Keratinocyte (primary cell): ENCODE data around the gene LEFTY1. TPM values are rescaled to one million over a fixed set of nuclear protein-coding genes. Genes with fewer than 3 reads are reported as not detected.
A peak's percentile ranks its signal among the peaks of the same experiment; 100 is the strongest.

Source experiments
- DNase-seq: peaks from one replicate; pipeline ENCODE4 v3.0.0-alpha.2; 2011; ENCODE audit warnings: low read depth, missing footprints, low spot score
- FAIRE-seq: peaks from 2 replicates; lab custom pipeline; 2011; peaks lifted over from hg19 to GRCh38; lab: Jason Lieb, UNC
- H2AFZ ChIP-seq: 2 replicates; pipeline ENCODE4 v1.6.0; 2012; ENCODE audit warnings: low read length, control low read depth, inconsistent platforms; ENCODE audit not compliant: control insufficient read depth
- H3K27ac ChIP-seq: 2 replicates; pipeline ENCODE4 v1.5.1; 2011; ENCODE audit warnings: low read length; ENCODE audit not compliant: control insufficient read depth, insufficient read depth
- H3K27me3 ChIP-seq: 3 replicates; pipeline ENCODE4 v1.6.0; 2011; ENCODE audit warnings: low read length; ENCODE audit not compliant: control insufficient read depth, insufficient read depth; ENCODE audit errors: extremely low read depth
- H3K36me3 ChIP-seq, 2 experiments: 2 replicates in 1 of 2; 3 replicates in 1 of 2; pipeline ENCODE4 v1.5.1; 2011; ENCODE audit warnings: low read length in 2 of 2, mild to moderate bottlenecking in 1 of 2; ENCODE audit not compliant: control insufficient read depth in 2 of 2, insufficient read depth in 2 of 2; ENCODE audit errors: extremely low read depth in 1 of 2
- H3K4me1 ChIP-seq: 3 replicates; pipeline ENCODE4 v1.5.1; 2011; ENCODE audit warnings: low read length; ENCODE audit not compliant: control insufficient read depth, insufficient read depth; ENCODE audit errors: extremely low read depth
- H3K4me2 ChIP-seq: 3 replicates; pipeline ENCODE4 v1.6.0; 2011; ENCODE audit warnings: low read depth, low read length; ENCODE audit not compliant: control insufficient read depth, insufficient read depth; ENCODE audit errors: extremely low read depth
- H3K4me3 ChIP-seq, 3 experiments: fragments of 200-600 bp in 1 of 3; sonication (generic) in 1 of 3; 2 replicates in 2 of 3; 3 replicates in 1 of 3; pipeline ENCODE4 v1.5.1; 2011 to 2016; ENCODE audit warnings: low read length in 3 of 3, mild to moderate bottlenecking in 3 of 3, control low read depth in 2 of 3, inconsistent platforms in 1 of 3, low read depth in 1 of 3, mixed read lengths in 1 of 3, mixed run types in 1 of 3, moderate library complexity in 1 of 3; ENCODE audit not compliant: control insufficient read depth in 2 of 3, insufficient read depth in 2 of 3; ENCODE audit errors: extremely low read depth in 1 of 3
- H3K79me2 ChIP-seq: 2 replicates; pipeline ENCODE4 v1.6.0; 2012; ENCODE audit warnings: low read length; ENCODE audit not compliant: control insufficient read depth, insufficient read depth
- H3K9ac ChIP-seq: 3 replicates; pipeline ENCODE4 v1.6.0; 2011; ENCODE audit warnings: low read length; ENCODE audit not compliant: control insufficient read depth, insufficient read depth; ENCODE audit errors: extremely low read depth
- H3K9me1 ChIP-seq: 3 replicates; pipeline ENCODE4 v1.6.0; 2011; ENCODE audit warnings: low read length; ENCODE audit not compliant: control insufficient read depth, insufficient read depth; ENCODE audit errors: extremely low read depth
- H3K9me3 ChIP-seq: 2 replicates; pipeline ENCODE4 v1.5.1; 2012; ENCODE audit warnings: low read depth, low read length; ENCODE audit not compliant: control insufficient read depth
- H4K20me1 ChIP-seq: 3 replicates; pipeline ENCODE4 v1.6.0; 2011; ENCODE audit warnings: low read length; ENCODE audit not compliant: control insufficient read depth, insufficient read depth; ENCODE audit errors: extremely low read depth
- EZH2 ChIP-seq: IDR thresholded peaks from one replicate; pipeline ENCODE4 v1.6.1; 2012; ENCODE audit warnings: inconsistent platforms, mild to moderate bottlenecking, low read length, moderate library complexity
- dilution Hi-C: fragments of 300-500 bp; cut with MboI; formaldehyde crosslinking; loops from one replicate; pipeline ENCODE4 v1.7.0; 2020; ENCODE audit warnings: low sequenced_read_pairs; ENCODE audit not compliant: extremely low pct_ligation_motif_present
- polyA plus RNA-seq, 5 experiments: library from polyadenylated mRNA; depleted of rRNA in 3 of 5; stranded (reverse) in 3 of 5; stranded (forward) in 1 of 5; unstranded in 1 of 5; fragments of >200 nt; gene quantifications; 1 replicate in 1 of 5; 2 replicates in 3 of 5; 3 replicates in 1 of 5; pipeline versions ENCODE4 v1.2.1 to v1.2.3, GENCODE V29; 2011 to 2012; ENCODE audit warnings: missing spikeins in 2 of 5, low read depth in 1 of 5, low replicate concordance in 1 of 5
- TF ChIP-seq, protein P1 (sequence below), 3 experiments: IDR thresholded peaks in 1 of 3; conservative IDR thresholded peaks in 1 of 3; optimal IDR thresholded peaks in 1 of 3; 2 replicates in 2 of 3; 3 replicates in 1 of 3; pipeline versions ENCODE3 to v1.5.1; 2011; ENCODE audit warnings: low read length in 3 of 3, mild to moderate bottlenecking in 3 of 3, moderate library complexity in 2 of 3, control low read depth in 1 of 3, inconsistent platforms in 1 of 3; ENCODE audit not compliant: insufficient read depth in 2 of 3; ENCODE audit errors: extremely low read depth in 1 of 3

Gene LEFTY1
- polyA plus RNA-seq, 1 donor (not counting 4 experiments of a cell fraction or from before 2014, with no cell fraction given), result not detected

DNA sequence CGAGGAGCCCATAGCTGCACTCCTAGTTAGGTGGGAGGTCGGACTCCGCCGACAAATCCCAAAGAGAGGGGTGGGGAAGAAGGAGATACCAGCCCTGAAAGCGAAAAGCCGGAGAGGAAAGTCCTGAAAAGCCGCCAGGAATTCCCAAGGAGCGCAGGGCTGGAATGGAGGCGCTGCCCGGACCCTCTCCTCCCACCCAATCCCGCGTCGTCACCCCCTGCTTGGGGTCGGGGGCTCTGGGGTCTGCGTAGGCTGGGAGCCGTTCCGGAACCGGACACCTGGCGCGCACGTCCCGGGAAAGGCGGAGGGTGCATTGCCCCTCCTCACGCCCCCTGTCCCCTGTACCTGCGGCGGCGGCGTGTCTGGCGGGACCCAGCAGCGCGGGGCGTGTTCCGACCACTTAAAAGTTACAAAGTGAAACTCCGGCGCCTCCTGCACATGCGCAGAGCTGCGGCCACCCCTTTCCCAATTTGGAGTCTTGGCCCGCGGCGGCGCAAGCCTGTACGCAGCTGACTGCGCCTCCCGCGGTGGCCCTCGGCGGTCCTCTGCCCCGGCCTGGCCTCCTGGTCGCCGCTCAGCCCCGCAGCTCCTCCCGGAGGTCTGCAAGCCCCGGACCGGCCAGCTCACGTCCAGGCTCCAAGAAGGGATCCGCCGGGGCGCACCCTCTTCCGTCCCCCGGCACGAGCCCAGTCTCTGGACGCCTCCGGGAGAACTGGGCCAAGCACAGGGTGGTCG, 6.8 kb downstream of the LEFTY1 start, which contains the start of gene TMEM63A:
TSS of gene TMEM63A (minus strand) at position 422 of the 735 bp plus-strand sequence. CDS start 4,800 bp downstream, outside the sequence.
- H3K9ac ChIP-seq, result peak within 1 kb of the TSS; percentile 75
- peaks cover 14% of the 10 kb centered on the region for H4K20me1 ChIP-seq
- peaks cover 18% of the 10 kb centered on the region for H3K4me1 ChIP-seq
- H3K9me3 ChIP-seq, result no peaks in the 10 kb centered on the region
- FAIRE-seq (no peak), DNase-seq (peak; percentile 40)
- TF ChIP-seq EZH2, result no peak
- TF ChIP-seq, protein P1, sequence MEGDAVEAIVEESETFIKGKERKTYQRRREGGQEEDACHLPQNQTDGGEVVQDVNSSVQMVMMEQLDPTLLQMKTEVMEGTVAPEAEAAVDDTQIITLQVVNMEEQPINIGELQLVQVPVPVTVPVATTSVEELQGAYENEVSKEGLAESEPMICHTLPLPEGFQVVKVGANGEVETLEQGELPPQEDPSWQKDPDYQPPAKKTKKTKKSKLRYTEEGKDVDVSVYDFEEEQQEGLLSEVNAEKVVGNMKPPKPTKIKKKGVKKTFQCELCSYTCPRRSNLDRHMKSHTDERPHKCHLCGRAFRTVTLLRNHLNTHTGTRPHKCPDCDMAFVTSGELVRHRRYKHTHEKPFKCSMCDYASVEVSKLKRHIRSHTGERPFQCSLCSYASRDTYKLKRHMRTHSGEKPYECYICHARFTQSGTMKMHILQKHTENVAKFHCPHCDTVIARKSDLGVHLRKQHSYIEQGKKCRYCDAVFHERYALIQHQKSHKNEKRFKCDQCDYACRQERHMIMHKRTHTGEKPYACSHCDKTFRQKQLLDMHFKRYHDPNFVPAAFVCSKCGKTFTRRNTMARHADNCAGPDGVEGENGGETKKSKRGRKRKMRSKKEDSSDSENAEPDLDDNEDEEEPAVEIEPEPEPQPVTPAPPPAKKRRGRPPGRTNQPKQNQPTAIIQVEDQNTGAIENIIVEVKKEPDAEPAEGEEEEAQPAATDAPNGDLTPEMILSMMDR (optimal IDR thresholded peaks at IDR 0.05 in 1 of 3, IDR thresholded peaks at IDR 0.05 in 1 of 3, conservative IDR thresholded peaks at IDR 0.05 in 1 of 3; ENCODE audit: extremely low read depth in 1 of 3, insufficient read depth in 2 of 3, low read length in 3 of 3), result peak in 2 of 3 experiments; percentile 37 to 44
- dilution Hi-C loops, result no loop called here
- H3K9me1 ChIP-seq, result no peaks in the 10 kb centered on the region
- H3K4me2 ChIP-seq, result peak within 1 kb of the TSS; percentile 88
- H2AFZ ChIP-seq, result peak within 1 kb of the TSS; percentile 86
- H3K27ac ChIP-seq, result peak within 1 kb of the TSS; percentile 40
- H3K27me3 ChIP-seq, result no peaks in the 10 kb centered on the region
- peak within 1 kb of the TSS; percentile 73 to 80 (median 78) for H3K4me3 ChIP-seq
- peaks cover 1 to 4% of the 10 kb centered on the region in 2 experiments for H3K36me3 ChIP-seq
- peaks cover 7% of the 10 kb centered on the region for H3K79me2 ChIP-seq

GRCh38 chr1:225881081-225881958, 7.6 kb downstream of the LEFTY1 start:
- DNase-seq (no peak), FAIRE-seq (no peak)
- H3K4me1 ChIP-seq, result peaks cover 18% of the 10 kb centered on the region
- H3K27ac ChIP-seq, result peak overlapping the region; percentile 33
- peak overlapping the region; percentile 75 for H3K9ac ChIP-seq
- peaks cover 17% of the 10 kb centered on the region for H4K20me1 ChIP-seq
- H3K9me1 ChIP-seq, result no peaks in the 10 kb centered on the region
- peak overlapping the region; percentile 86 for H2AFZ ChIP-seq
- H3K79me2 ChIP-seq, result peaks cover 7% of the 10 kb centered on the region
- no peak for TF ChIP-seq EZH2
- TF ChIP-seq, protein P1 (optimal IDR thresholded peaks at IDR 0.05 in 1 of 3, IDR thresholded peaks at IDR 0.05 in 1 of 3, conservative IDR thresholded peaks at IDR 0.05 in 1 of 3; ENCODE audit: extremely low read depth in 1 of 3, insufficient read depth in 2 of 3, low read length in 3 of 3), result no peak
- dilution Hi-C loops, result no loop called here
- no peaks in the 10 kb centered on the region for H3K9me3 ChIP-seq
- peaks cover 3 to 4% of the 10 kb centered on the region in 2 experiments for H3K36me3 ChIP-seq
- peak overlapping the region; percentile 88 for H3K4me2 ChIP-seq
- no peaks in the 10 kb centered on the region for H3K27me3 ChIP-seq
- peak overlapping the region; percentile 73 to 80 (median 78) for H3K4me3 ChIP-seq
